ENCODE data around the gene DNAAF1. TPM values are rescaled to one million over a fixed set of nuclear protein-coding genes. Genes with fewer than 3 reads are reported as not detected.

The DNAAF1 gene
- total RNA-seq, 1 experiment from 2014 or later, result not detected

DNA sequence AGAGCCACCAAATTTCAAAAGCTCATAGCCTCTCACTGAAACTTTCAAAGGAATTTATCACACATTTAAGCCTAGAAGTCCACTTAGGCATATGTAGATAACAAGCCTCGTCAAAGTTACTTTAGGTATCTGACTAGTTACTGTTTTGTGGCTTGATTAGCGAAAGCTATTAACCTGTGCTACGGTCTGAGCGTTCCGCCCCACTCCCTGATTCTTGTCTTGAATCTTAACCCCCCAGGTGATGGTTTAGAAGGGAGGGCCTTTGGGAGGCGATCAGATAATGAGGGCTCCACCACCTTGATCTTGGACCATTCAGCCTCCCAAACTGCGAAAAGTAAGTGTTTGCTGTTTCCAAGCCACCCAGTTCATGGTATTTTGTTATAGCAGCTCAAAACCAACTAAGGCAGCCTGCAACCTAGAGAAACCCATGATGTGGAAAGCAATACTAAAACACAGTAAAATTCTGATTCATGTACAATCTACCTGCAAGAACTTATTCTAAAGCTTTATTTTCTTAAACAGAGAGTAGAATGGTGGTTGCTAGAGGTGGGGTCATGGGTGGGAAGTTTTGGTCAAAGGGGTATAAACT is 7.2 kb upstream of the DNAAF1 start:
- Mint-ChIP-seq H3K27ac (ENCODE audit: low read depth, unreplicated experiment) (no peak overlapping the region), H3K4me3 (ENCODE audit: unreplicated experiment) (no peak overlapping the region), H3K27me3 (ENCODE audit: insufficient read depth, unreplicated experiment) (no peaks in the 10 kb centered on the region), H3K4me1 (ENCODE audit: insufficient read depth, unreplicated experiment) (peaks cover 9% of the 10 kb centered on the region), H3K9me3 (ENCODE audit: unreplicated experiment) (no peaks in the 10 kb centered on the region), H3K36me3 (ENCODE audit: insufficient read depth, unreplicated experiment) (no peaks in the 10 kb centered on the region)
- ChIA-PET POLR2A (interaction anchor here (0.6 to 2.4 kb wide), 2 partner anchors 9 to 21 kb away, joined by 3 to 10 read pairs; partner anchors contain the start of gene MBTPS1), CTCF (interaction anchor here (0.6 to 1.2 kb wide), 2 partner anchors 21 to 155 kb away, joined by 3 read pairs; partner anchors contain the start of gene MBTPS1)
- intact Hi-C loops (cut with micrococcal nuclease), result no loop called here
- BruUV-seq (replicated peaks), result no TSS peak
- TF ChIP-seq, protein P1, sequence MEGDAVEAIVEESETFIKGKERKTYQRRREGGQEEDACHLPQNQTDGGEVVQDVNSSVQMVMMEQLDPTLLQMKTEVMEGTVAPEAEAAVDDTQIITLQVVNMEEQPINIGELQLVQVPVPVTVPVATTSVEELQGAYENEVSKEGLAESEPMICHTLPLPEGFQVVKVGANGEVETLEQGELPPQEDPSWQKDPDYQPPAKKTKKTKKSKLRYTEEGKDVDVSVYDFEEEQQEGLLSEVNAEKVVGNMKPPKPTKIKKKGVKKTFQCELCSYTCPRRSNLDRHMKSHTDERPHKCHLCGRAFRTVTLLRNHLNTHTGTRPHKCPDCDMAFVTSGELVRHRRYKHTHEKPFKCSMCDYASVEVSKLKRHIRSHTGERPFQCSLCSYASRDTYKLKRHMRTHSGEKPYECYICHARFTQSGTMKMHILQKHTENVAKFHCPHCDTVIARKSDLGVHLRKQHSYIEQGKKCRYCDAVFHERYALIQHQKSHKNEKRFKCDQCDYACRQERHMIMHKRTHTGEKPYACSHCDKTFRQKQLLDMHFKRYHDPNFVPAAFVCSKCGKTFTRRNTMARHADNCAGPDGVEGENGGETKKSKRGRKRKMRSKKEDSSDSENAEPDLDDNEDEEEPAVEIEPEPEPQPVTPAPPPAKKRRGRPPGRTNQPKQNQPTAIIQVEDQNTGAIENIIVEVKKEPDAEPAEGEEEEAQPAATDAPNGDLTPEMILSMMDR (IDR thresholded peaks at IDR 0.05; ENCODE audit: unreplicated experiment), result no peak
- DNase-seq (ENCODE audit: unreplicated experiment), result no peak

DNA sequence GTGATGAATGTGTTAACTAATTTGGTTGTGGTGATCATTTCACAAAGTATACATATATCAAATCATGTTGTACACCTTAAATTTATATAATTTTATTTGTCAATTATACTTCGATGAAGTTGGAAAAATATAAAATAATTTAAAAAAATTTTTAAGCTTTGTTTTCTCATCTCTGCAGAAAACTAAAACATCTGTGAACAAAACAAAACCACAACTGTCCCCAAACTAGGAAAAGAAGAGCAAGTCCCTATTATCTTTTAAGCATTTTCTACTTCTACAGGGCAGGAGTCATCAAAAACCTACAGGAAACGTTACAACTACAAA is 6.6 kb upstream of the DNAAF1 start:
- no peaks in the 10 kb centered on the region for H3K27me3 Mint-ChIP-seq (ENCODE audit: insufficient read depth, unreplicated experiment)
- ChIA-PET CTCF (interaction anchor here (0.7 to 1.2 kb wide), 3 partner anchors 22 to 600 kb away, joined by 3 read pairs; partner anchors contain the start of gene MBTPS1), POLR2A (interaction anchor here (2.4 kb wide), 1 partner anchor 22 kb away, joined by 10 read pairs; the partner anchor contains the start of gene MBTPS1)
- intact Hi-C loops (cut with micrococcal nuclease), result no loop called here
- H3K27ac Mint-ChIP-seq (ENCODE audit: low read depth, unreplicated experiment), result no peak overlapping the region
- TF ChIP-seq, protein P1 (IDR thresholded peaks at IDR 0.05; ENCODE audit: unreplicated experiment), result no peak
- no peaks in the 10 kb centered on the region for H3K36me3 Mint-ChIP-seq (ENCODE audit: insufficient read depth, unreplicated experiment)
- H3K4me1 Mint-ChIP-seq (ENCODE audit: insufficient read depth, unreplicated experiment), result peaks cover 9% of the 10 kb centered on the region
- no peak overlapping the region for H3K4me3 Mint-ChIP-seq (ENCODE audit: unreplicated experiment)
- no peaks in the 10 kb centered on the region for H3K9me3 Mint-ChIP-seq (ENCODE audit: unreplicated experiment)
- no TSS peak for BruUV-seq (replicated peaks)
- DNase-seq (ENCODE audit: unreplicated experiment), result no peak

DNA sequence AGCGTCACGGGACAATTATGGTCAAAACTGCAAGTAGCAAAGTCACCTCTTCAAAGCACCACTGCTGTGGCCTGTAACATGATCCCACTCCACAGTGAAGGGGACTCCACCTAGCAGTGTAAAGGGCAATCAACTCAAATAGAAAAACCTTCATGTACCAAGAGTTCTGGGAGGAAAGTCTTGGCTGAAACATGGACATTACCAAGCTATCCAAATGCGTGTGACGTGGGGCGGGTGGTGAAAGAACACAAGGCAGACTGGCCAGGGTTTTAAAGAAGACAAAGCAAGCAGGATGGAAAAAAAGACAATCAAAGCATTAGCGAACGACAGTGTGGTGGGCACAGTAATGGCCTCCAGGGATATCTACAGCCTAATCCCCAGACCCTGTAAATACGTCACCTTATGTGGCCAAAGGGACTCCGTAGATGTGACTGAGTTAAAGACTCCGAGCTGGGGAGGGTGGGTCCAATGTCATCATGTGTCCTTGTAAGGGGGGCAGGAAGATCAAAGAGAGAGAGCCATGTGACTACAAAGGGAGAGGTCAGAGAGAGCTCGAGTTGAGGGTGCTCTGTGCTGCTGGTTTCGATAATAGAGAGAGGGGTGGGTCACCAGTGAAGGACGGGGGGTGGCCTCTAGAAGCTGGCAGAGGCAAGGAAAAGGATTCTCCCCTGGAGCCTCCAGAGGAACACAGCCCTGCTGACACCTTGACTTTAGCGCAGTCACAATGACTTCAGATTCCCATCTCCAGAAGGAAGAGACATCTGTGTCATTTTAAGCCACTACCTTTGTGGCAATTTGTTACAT is 6.1 kb upstream of the DNAAF1 start:
- H3K4me1 Mint-ChIP-seq (ENCODE audit: insufficient read depth, unreplicated experiment), result peaks cover 9% of the 10 kb centered on the region

More for the DNA sequence above, 6.1 kb upstream of the DNAAF1 start:
- DNase-seq (ENCODE audit: unreplicated experiment), result no peak
- Mint-ChIP-seq H3K27me3 (ENCODE audit: insufficient read depth, unreplicated experiment) (no peaks in the 10 kb centered on the region), H3K36me3 (ENCODE audit: insufficient read depth, unreplicated experiment) (no peaks in the 10 kb centered on the region), H3K4me3 (ENCODE audit: unreplicated experiment) (no peak overlapping the region), H3K27ac (ENCODE audit: low read depth, unreplicated experiment) (no peak overlapping the region), H3K9me3 (ENCODE audit: unreplicated experiment) (no peaks in the 10 kb centered on the region)
- POLR2A ChIA-PET, result interaction anchor here (2.4 kb wide), 1 partner anchor 23 kb away, joined by 10 read pairs; the partner anchor contains the start of gene MBTPS1
- CTCF ChIA-PET, result interaction anchor here (0.7 to 1.2 kb wide), 3 partner anchors 22 to 600 kb away, joined by 3 read pairs; partner anchors contain the start of gene MBTPS1
- intact Hi-C loops (cut with micrococcal nuclease), result no loop called here
- TF ChIP-seq, protein P1 (IDR thresholded peaks at IDR 0.05; ENCODE audit: unreplicated experiment), result no peak
- BruUV-seq (replicated peaks), result no TSS peak

Measured in MCF 10A (cell line).